NB4 (cell line): ENCODE measurements around the gene UBAP2.
A peak's percentile ranks its signal among the peaks of the same experiment; 100 is the strongest.

Experiments used
- DNase-seq: peaks from one replicate; pipeline ENCODE4 v3.0.0; 2010; ENCODE audit warnings: low read depth
- H3K4me3 ChIP-seq: one replicate; pipeline ENCODE4 v1.5.1; 2011; ENCODE audit warnings: mild to moderate bottlenecking, low read depth, low read length, moderate library complexity
- CTCF ChIP-seq: IDR thresholded peaks from one replicate; pipeline ENCODE4 v1.5.1; 2012; ENCODE audit warnings: low read depth, low read length
- MAX ChIP-seq: IDR thresholded peaks from 2 replicates; pipeline ENCODE4 v1.6.1; 2011; ENCODE audit warnings: low read depth, low read length
- MYC ChIP-seq: IDR thresholded peaks from 2 replicates; pipeline ENCODE4 v1.6.1; 2011; ENCODE audit warnings: low read depth, low read length
- POLR2A ChIP-seq: IDR thresholded peaks from 2 replicates; pipeline ENCODE4 v1.6.1; 2011; ENCODE audit warnings: mild to moderate bottlenecking; ENCODE audit not compliant: insufficient read length; ENCODE audit errors: extremely low read depth

UBAP2 gene

GRCh38 chr9:33884856-33885701 lies 163.6 kb downstream of the UBAP2 start:
- DNase-seq = no peak
- H3K4me3 ChIP-seq = no peak overlapping the region
- no peak for TF ChIP-seq CTCF
- no peak for TF ChIP-seq MAX
- no peak for TF ChIP-seq MYC
- no peak for TF ChIP-seq POLR2A

- DNase-seq = no peak
- no peak for TF ChIP-seq CTCF
- no peak for TF ChIP-seq POLR2A
- no peak for TF ChIP-seq MYC
- no peak for TF ChIP-seq MAX
- H3K4me3 ChIP-seq = no peak overlapping the region
These were observed 167.1 kb downstream of the UBAP2 start for GRCh38 chr9:33881635-33882034.

- peak; percentile 28 for DNase-seq
- TF ChIP-seq MAX = no peak
- no peak for TF ChIP-seq POLR2A
- no peak for TF ChIP-seq CTCF
- TF ChIP-seq MYC = no peak
- no peak overlapping the region for H3K4me3 ChIP-seq
These were observed 168.2 kb downstream of the UBAP2 start for GRCh38 chr9:33880211-33881089.

- TF ChIP-seq CTCF = no peak
- no peak for TF ChIP-seq POLR2A
- no peak for TF ChIP-seq MYC
- no peak for TF ChIP-seq MAX
- DNase-seq = no peak
- no peak overlapping the region for H3K4me3 ChIP-seq
These were observed 169.9 kb downstream of the UBAP2 start for GRCh38 chr9:33878691-33879366.

- H3K4me3 ChIP-seq = no peak overlapping the region
- no peak for DNase-seq
- TF ChIP-seq MYC (no peak), POLR2A (no peak), CTCF (no peak), MAX (no peak)
These were observed 170.8 kb downstream of the UBAP2 start for GRCh38 chr9:33877727-33878489.
